Lower lobe of right lung (tissue), 2 donors: ENCODE measurements around the gene SULF2. TPM values are rescaled to one million over a fixed set of nuclear protein-coding genes. Genes with fewer than 3 reads are reported as not detected.

Source experiments
- ATAC-seq, 2 donors: fragments of 200-7000 bp; cut with Tn5 transposase; one replicate each; pipeline ENCODE4 v1.9.1; 2020 to 2022; ENCODE audit warnings: mild to moderate bottlenecking in 2 of 2, moderate library complexity in 2 of 2
- DNase-seq: peaks from one replicate; pipeline ENCODE4 v3.0.0-alpha.2; 2020
- H3K27ac ChIP-seq: fragments of 200-600 bp; one replicate; pipeline ENCODE4 v1.8.0; 2022
- H3K27me3 ChIP-seq: fragments of 200-600 bp; one replicate; pipeline ENCODE4 v1.8.0; 2022; ENCODE audit warnings: low read depth
- H3K36me3 ChIP-seq: fragments of 200-600 bp; one replicate; pipeline ENCODE4 v1.8.0; 2022; ENCODE audit warnings: mild to moderate bottlenecking
- H3K4me1 ChIP-seq: fragments of 200-600 bp; one replicate; pipeline ENCODE4 v1.8.0; 2022
- H3K4me3 ChIP-seq: fragments of 200-600 bp; one replicate; pipeline ENCODE4 v1.8.0; 2022; ENCODE audit warnings: mild to moderate bottlenecking
- H3K9me3 ChIP-seq: fragments of 200-600 bp; one replicate; pipeline ENCODE4 v1.8.0; 2022
- intact Hi-C: fragments of 100-400 bp; cut with DNase I; formaldehyde crosslinking; loops from one replicate; pipeline ENCODE4 v1.11.0; 2022
- total RNA-seq: library from RNA; stranded (reverse); fragmentation: NEBNext Ultra II Directional; extraction: Animal tissue kit (Norgen Biotek cat#: 25700); gene quantifications from one replicate; pipeline ENCODE4 v1.2.1, GENCODE V29; 2021
- TF ChIP-seq, protein P1 (sequence below): fragments of 200-600 bp; IDR thresholded peaks from one replicate; pipeline ENCODE4 v1.8.0; 2022; ENCODE audit warnings: antibody characterized with exemption, mild to moderate bottlenecking
- donor health status: DM: no; HTN: yes; CAD: no; lungs with severe emphysema.

SULF2 gene
- total RNA-seq, 1 donor from 2014 or later: 34.6 TPM

DNA sequence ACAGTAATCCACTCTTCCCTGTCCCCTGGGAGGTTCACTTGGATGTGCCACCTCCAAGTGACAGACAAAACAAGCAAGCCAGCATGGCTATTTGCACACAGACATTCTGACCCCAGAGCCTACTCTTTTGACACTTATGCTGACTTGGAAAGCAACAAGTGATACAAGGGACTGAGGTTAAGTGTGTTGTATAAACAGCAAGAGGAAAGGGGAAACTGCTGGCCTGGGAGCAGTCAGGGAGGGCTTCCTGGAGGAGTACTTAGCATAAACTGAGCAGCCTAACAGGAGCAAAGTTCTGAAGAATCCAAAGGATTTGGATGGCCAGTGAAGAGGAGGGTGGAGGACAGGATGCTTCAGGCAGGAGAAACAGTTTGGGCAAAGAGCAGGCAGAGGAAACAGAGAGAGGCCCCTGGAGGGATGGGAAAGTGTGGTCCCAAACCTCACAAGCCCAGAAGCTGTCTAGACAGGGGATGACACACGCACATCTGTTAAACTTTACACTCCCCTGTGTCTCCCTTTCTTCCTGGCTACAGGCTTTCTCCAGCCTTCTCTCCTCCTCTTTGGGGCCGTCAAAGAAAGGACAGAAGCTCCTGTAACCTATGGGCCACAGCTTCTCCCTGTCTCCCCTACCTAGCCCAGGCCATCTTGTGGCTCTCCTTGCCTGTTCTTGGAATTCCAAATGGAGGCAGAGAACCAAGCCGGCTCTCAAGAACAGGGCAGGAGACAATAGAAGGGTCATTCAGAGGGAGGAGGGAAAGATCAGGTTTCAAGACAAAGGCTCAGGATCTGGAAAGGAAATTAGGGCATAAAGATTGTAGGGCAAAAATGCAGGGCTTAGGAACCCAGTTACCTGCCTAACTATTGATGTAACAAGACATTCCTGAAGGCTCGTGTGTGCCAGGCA lies 19.3 kb downstream of the SULF2 start:
- intact Hi-C loops: no loop called here
- Histone ChIP-seq H3K4me3 (no peak overlapping the region), H3K27me3 (peaks cover 12% of the 10 kb centered on the region), H3K27ac (no peak overlapping the region), H3K4me1 (peaks cover 52% of the 10 kb centered on the region), H3K36me3 (no peaks in the 10 kb centered on the region), H3K9me3 (peaks cover 6% of the 10 kb centered on the region)
- ATAC-seq (no peak), DNase-seq (no peak)
- TF ChIP-seq, protein P1, sequence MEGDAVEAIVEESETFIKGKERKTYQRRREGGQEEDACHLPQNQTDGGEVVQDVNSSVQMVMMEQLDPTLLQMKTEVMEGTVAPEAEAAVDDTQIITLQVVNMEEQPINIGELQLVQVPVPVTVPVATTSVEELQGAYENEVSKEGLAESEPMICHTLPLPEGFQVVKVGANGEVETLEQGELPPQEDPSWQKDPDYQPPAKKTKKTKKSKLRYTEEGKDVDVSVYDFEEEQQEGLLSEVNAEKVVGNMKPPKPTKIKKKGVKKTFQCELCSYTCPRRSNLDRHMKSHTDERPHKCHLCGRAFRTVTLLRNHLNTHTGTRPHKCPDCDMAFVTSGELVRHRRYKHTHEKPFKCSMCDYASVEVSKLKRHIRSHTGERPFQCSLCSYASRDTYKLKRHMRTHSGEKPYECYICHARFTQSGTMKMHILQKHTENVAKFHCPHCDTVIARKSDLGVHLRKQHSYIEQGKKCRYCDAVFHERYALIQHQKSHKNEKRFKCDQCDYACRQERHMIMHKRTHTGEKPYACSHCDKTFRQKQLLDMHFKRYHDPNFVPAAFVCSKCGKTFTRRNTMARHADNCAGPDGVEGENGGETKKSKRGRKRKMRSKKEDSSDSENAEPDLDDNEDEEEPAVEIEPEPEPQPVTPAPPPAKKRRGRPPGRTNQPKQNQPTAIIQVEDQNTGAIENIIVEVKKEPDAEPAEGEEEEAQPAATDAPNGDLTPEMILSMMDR: no peak

DNA sequence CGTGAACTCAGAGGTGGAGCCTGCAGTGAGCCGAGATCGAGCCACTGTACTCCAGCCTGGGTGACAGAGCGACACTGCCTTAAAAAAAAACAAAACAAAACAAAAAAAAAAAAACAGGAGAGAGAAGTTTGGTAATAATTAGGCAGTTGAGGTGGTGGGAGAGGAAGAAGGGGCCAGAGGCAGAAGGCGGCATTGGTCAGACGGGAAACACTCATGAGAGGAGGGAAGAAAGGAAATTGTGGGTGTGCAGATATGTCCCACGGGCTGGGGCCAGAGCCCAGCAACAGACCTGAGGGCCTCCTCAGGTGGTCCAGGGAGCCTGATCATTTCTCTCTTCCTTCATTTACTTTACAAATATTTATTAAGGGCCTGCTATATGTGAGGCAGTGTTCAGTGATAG lies 20.0 kb downstream of the SULF2 start:
- intact Hi-C loops: no loop called here

GRCh38 chr20:47764154-47764733 lies 21.0 kb downstream of the SULF2 start:
- ATAC-seq (no peak), DNase-seq (no peak)
- H3K27me3 ChIP-seq: peaks cover 20% of the 10 kb centered on the region
- no peak overlapping the region for H3K27ac ChIP-seq
- intact Hi-C loops: no loop called here
- peaks cover 39% of the 10 kb centered on the region for H3K4me1 ChIP-seq
- H3K4me3 ChIP-seq: no peak overlapping the region
- H3K9me3 ChIP-seq: no peaks in the 10 kb centered on the region
- TF ChIP-seq, protein P1: no peak
- H3K36me3 ChIP-seq: no peaks in the 10 kb centered on the region

More for the DNA sequence above, 20.0 kb downstream of the SULF2 start:
- TF ChIP-seq, protein P1: no peak
- no peak overlapping the region for H3K4me3 ChIP-seq
- no peak overlapping the region for H3K27ac ChIP-seq
- ATAC-seq (no peak), DNase-seq (no peak)
- H3K4me1 ChIP-seq: peaks cover 47% of the 10 kb centered on the region
- peaks cover 16% of the 10 kb centered on the region for H3K27me3 ChIP-seq
- H3K36me3 ChIP-seq: no peaks in the 10 kb centered on the region
- no peaks in the 10 kb centered on the region for H3K9me3 ChIP-seq

GRCh38 chr20:47762699-47763268 lies 22.5 kb downstream of the SULF2 start:
- H3K4me1 ChIP-seq: peaks cover 29% of the 10 kb centered on the region
- H3K36me3 ChIP-seq: no peaks in the 10 kb centered on the region
- intact Hi-C loops: no loop called here
- no peaks in the 10 kb centered on the region for H3K9me3 ChIP-seq
- no peak overlapping the region for H3K27ac ChIP-seq
- peaks cover 24% of the 10 kb centered on the region for H3K27me3 ChIP-seq
- TF ChIP-seq, protein P1: no peak
- ATAC-seq (no peak), DNase-seq (no peak)
- H3K4me3 ChIP-seq: no peak overlapping the region

DNA sequence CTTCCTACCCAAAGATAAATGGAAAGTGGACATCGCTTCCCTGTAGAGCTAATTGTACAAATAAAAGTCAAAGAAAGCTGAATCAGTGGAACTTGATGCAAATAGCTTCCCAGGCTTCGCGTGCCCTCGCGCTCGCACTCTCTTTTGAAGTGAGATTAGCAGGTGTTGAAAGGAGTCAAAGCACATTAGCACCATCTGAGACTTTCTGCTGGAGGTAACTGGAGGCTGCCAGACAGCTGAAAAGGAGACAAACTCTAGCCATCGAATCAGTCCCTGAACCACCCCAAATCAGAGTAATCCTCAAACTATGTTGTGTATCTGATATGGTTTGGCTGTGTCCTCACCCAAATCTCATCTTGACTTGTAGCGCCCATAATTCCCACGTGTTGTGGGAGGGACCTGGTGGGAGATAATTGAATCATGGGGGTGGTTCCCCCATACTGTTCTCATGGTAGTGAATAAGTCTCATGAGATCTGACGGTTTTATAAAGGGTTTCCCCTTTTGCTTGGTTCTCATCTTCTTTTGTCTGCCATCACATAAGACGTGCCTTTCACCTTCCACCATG lies 23.7 kb downstream of the SULF2 start:
- Histone ChIP-seq H3K9me3 (no peaks in the 10 kb centered on the region), H3K4me3 (no peak overlapping the region), H3K27me3 (peaks cover 27% of the 10 kb centered on the region), H3K36me3 (no peaks in the 10 kb centered on the region), H3K27ac (no peak overlapping the region), H3K4me1 (peaks cover 24% of the 10 kb centered on the region)
- no peak for DNase-seq
- intact Hi-C loops: no loop called here
- no peak for ATAC-seq
- TF ChIP-seq, protein P1: no peak
